GM12878 (cell line): ENCODE results near the gene REM2. TPM values are rescaled to one million over a fixed set of nuclear protein-coding genes. Genes with fewer than 3 reads are reported as not detected.

ENCODE experiments used
- ATAC-seq: fragments of 200-7000 bp; cut with Tn5 transposase; 3 replicates; pipeline ENCODE4 v1.9.1; 2020; ENCODE audit warnings: mild to moderate bottlenecking, moderate library complexity
- BruUV-seq: library from RNA; stranded (reverse); fragments of 400-500 nt; replicated peaks from 2 replicates; lab custom pipeline; 2021; lab: Mats Ljungman, UMichigan
- CTCF ChIA-PET: fragments of 300-600 bp; sonication (Branson Sonifier 250); formaldehyde crosslinking; extraction: SDS; loops from one replicate; lab custom pipeline; 2021; ENCODE audit warnings: inconsistent platforms; lab: Yijun Ruan, JAX
- POLR2A ChIA-PET: fragments of 350-600 bp; formaldehyde crosslinking; extraction: SDS; loops from one replicate; lab custom pipeline; 2021; ENCODE audit warnings: inconsistent platforms; lab: Charles Lee
- RAD21 ChIA-PET: fragments of 300-600 bp; sonication (Branson Sonifier 250); formaldehyde crosslinking; loops from one replicate; lab custom pipeline; 2023; ENCODE audit warnings: antibody characterized with exemption; ENCODE audit not compliant: unreplicated experiment; lab: Charles Lee
- SMC1A ChIA-PET: fragments of 300-600 bp; sonication (Branson Sonifier 250); formaldehyde crosslinking; loops from one replicate; lab custom pipeline; 2023; ENCODE audit not compliant: unreplicated experiment, uncharacterized antibody; lab: Charles Lee
- DNase-seq: peaks from one replicate; pipeline ENCODE4 v3.0.0-alpha.2; 2011; ENCODE audit warnings: low read depth, low spot score
- FAIRE-seq: peaks from 3 replicates; lab custom pipeline; 2011; peaks lifted over from hg19 to GRCh38; lab: Jason Lieb, UNC
- H2AFZ ChIP-seq: 2 replicates; pipeline ENCODE4 v1.6.0; 2011; ENCODE audit warnings: low read depth, low read length, control low read depth; ENCODE audit not compliant: control insufficient read depth
- H3K27ac ChIP-seq: 2 replicates; pipeline ENCODE4 v1.5.1; 2011; ENCODE audit warnings: control low read depth; ENCODE audit not compliant: control insufficient read depth, insufficient read depth
- H3K27me3 ChIP-seq, 2 experiments: replicated peaks in 1 of 2; 2 replicates each; pipeline versions ENCODE4 v1.6.0 to v1.6.1; 2011; ENCODE audit warnings: low read length in 1 of 2; ENCODE audit not compliant: control insufficient read depth in 2 of 2, insufficient read depth in 2 of 2
- H3K36me3 ChIP-seq, 2 experiments: 2 replicates each; pipeline ENCODE4 v1.5.1; 2011; ENCODE audit warnings: low read length in 1 of 2; ENCODE audit not compliant: control insufficient read depth in 2 of 2, insufficient read depth in 2 of 2
- H3K4me1 ChIP-seq: 2 replicates; pipeline ENCODE4 v1.6.1; 2011; ENCODE audit warnings: mild to moderate bottlenecking, low read length, moderate library complexity, mixed read lengths; ENCODE audit not compliant: control insufficient read depth, insufficient read depth
- H3K4me2 ChIP-seq: 2 replicates; pipeline ENCODE4 v1.6.0; 2011; ENCODE audit warnings: control low read depth; ENCODE audit not compliant: control insufficient read depth, insufficient read depth
- H3K4me3 ChIP-seq: fragments of 200-600 bp; sonication (generic); 2 replicates; pipeline ENCODE4 v1.5.1; 2016
- H3K79me2 ChIP-seq: 2 replicates; pipeline ENCODE4 v1.6.0; 2011; ENCODE audit warnings: low read length; ENCODE audit not compliant: control insufficient read depth, insufficient read depth
- H3K9ac ChIP-seq: 2 replicates; pipeline ENCODE4 v1.8.0; 2011; ENCODE audit warnings: low read length, control low read depth, mixed read lengths; ENCODE audit not compliant: control insufficient read depth, insufficient read depth
- H3K9me3 ChIP-seq: replicated peaks from 3 replicates; pipeline ENCODE4 v1.5.1; 2011; ENCODE audit warnings: mild to moderate bottlenecking, low read length; ENCODE audit not compliant: control insufficient read depth, insufficient read depth
- H4K20me1 ChIP-seq: 2 replicates; pipeline ENCODE4 v1.6.0; 2011; ENCODE audit not compliant: control insufficient read depth, insufficient read depth
- CBX3 ChIP-seq: fragments of 200-600 bp; sonication (generic); IDR thresholded peaks from 2 replicates; pipeline ENCODE4 v1.6.1; 2016; ENCODE audit warnings: low read depth, borderline replicate concordance
- EZH2 ChIP-seq: IDR thresholded peaks from 2 replicates; pipeline ENCODE4 v1.6.1; 2012; ENCODE audit warnings: low read depth, mild to moderate bottlenecking, control low read depth, inconsistent platforms, low read length, borderline replicate concordance; ENCODE audit not compliant: control insufficient read depth
- MEF2B ChIP-seq: fragments of 450-650 bp; IDR thresholded peaks from 2 replicates; pipeline ENCODE4 v1.6.1; 2018; ENCODE audit warnings: mild to moderate bottlenecking, moderate library complexity; ENCODE audit not compliant: partially characterized antibody, poor library complexity, severe bottlenecking
- NBN ChIP-seq: fragments of 450-650 bp; IDR thresholded peaks from 2 replicates; pipeline ENCODE4 v1.6.1; 2016
- NFYA ChIP-seq: IDR thresholded peaks from 2 replicates; pipeline ENCODE4 v1.6.1; 2011; ENCODE audit warnings: low read depth, mild to moderate bottlenecking, low read length, improper control_type of control experiment, borderline replicate concordance
- RELA ChIP-seq: fragments of 450-650 bp; IDR thresholded peaks from 2 replicates; pipeline ENCODE4 v1.8.0; 2014; ENCODE audit warnings: borderline replicate concordance; ENCODE audit not compliant: partially characterized antibody
- RUNX3 ChIP-seq: IDR thresholded peaks from 2 replicates; pipeline ENCODE4 v1.6.1; 2012; ENCODE audit warnings: low read length, inconsistent platforms
- SREBF1 ChIP-seq: IDR thresholded peaks from 2 replicates; pipeline ENCODE4 v1.6.1; 2012; ENCODE audit warnings: mild to moderate bottlenecking, low read length
- ZBTB4 ChIP-seq: fragments of 450-650 bp; formaldehyde crosslinking; IDR thresholded peaks from 2 replicates; pipeline ENCODE4 v1.4.0; 2022; ENCODE audit warnings: mild to moderate bottlenecking, moderate library complexity
- ZNF384 ChIP-seq: IDR thresholded peaks from 2 replicates; pipeline ENCODE4 v1.6.1; 2012; ENCODE audit warnings: low read depth, mild to moderate bottlenecking, low read length, improper control_type of control experiment, borderline replicate concordance
- WGBS: methylation state at CpG from one replicate; pipeline ENCODE4 v1.1.6; 2016; ENCODE audit warnings: low lambda C conversion rate; ENCODE audit not compliant: insufficient replicate concordance, insufficient coverage; ENCODE audit errors: missing lambda C conversion rate; 5-methylcytosine and 5-hydroxymethylcytosine counted together
- in situ Hi-C: fragments of 300-500 bp; cut with MboI; formaldehyde crosslinking; loops from 9 replicates; pipeline ENCODE4 v1.14.3; 2018; ENCODE audit warnings: mixed read lengths
- intact Hi-C: fragments of 100-400 bp; cut with micrococcal nuclease; formaldehyde crosslinking; loops from one replicate; pipeline ENCODE4 v1.14.2; 2022; ENCODE audit not compliant: unreplicated experiment
- polyA plus RNA-seq, 11 experiments: library from polyadenylated mRNA; depleted of rRNA in 4 of 11; unstranded in 6 of 11; stranded (reverse) in 5 of 11; fragments of >200 nt; fragmentation: Nextera tagmentation in 4 of 11; fragmentation: Illumina TruSeq in 1 of 11; extraction: Ambion mirVana in 4 of 11; extraction: Trizol in 1 of 11; gene quantifications; 1 replicate in 1 of 11; 2 replicates in 10 of 11; pipeline versions ENCODE4 v1.2.1 to v1.2.3, GENCODE V29; 2011 to 2016; ENCODE audit warnings: inconsistent platforms in 2 of 11, missing spikeins in 2 of 11, low read depth in 1 of 11
- total RNA-seq, 4 experiments: library from RNA; depleted of rRNA in 3 of 4; stranded (reverse); fragments of >200 nt in 3 of 4; fragmentation: Illumina TruSeq in 1 of 4; extraction: Trizol in 1 of 4; gene quantifications; 2 replicates each; pipeline versions ENCODE4 v1.2.1 to v1.2.3, GENCODE V29; 2013 to 2021
- TF ChIP-seq, protein P1 (sequence below): IDR thresholded peaks from 2 replicates; pipeline ENCODE4 v1.6.1; 2012; ENCODE audit warnings: mild to moderate bottlenecking, low read depth, low read length

REM2 gene
- total and polyA plus RNA-seq, 10 of the 15 experiments (the other 5 are each of a cell fraction or from before 2014, with no cell fraction given), result 0.27 to 1.5 (median 0.83) TPM

DNA sequence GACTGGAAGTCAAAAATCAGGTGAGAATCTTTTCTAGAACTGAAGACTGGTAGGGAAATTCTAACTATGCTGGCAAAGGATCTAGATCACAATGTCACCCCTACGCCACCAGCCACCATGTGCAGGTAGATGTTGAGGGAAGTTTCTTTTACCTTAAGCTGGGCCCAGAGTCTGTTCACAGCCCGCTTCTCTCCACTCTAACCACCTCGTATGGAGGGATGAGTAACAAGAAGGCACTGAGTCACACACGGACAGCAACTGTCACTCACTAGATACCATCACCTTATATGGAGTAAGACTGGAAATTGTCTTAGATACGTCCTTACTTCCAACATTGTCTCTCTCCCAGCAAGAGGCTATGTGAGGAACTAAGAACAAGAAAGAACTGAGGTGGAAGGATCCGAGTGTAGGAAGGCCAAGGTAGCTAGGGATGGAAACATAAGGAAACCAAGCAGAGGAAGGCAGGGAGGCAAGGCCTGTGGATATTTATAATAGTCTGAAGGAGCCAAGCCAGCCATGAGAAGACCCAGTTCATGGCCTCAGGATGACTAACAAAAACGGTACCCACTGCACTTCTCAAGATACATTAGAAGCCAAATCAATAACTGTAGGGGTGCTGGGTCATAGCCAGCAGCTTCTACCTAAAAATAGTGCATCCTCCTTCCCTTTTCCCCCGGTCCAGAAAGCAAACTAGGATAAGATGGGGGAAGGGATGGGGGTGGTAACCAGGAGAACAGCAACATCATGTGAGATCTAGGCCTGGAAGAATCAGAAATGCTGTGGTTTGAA, 15.5 kb downstream of the REM2 start:
- SMC1A ChIA-PET, result interaction anchor here (1.2 to 5.7 kb wide), 4 partner anchors 16 to 132 kb away, joined by 3 to 53 read pairs (median 4); partner anchors contain the start of genes LRP10, OXA1L and REM2
- no peaks in the 10 kb centered on the region for H3K9me3 ChIP-seq
- no TSS peak for BruUV-seq
- H3K27me3 ChIP-seq, result no peaks in the 10 kb centered on the region
- TF ChIP-seq EZH2 (no peak), SREBF1 (no peak), RUNX3 (no peak), CBX3 (no peak), ZNF384 (no peak), RELA (no peak), NBN (no peak), ZBTB4 (CRISPR knock-in tag) (no peak), NFYA (no peak), MEF2B (no peak)
- TF ChIP-seq, protein P1, sequence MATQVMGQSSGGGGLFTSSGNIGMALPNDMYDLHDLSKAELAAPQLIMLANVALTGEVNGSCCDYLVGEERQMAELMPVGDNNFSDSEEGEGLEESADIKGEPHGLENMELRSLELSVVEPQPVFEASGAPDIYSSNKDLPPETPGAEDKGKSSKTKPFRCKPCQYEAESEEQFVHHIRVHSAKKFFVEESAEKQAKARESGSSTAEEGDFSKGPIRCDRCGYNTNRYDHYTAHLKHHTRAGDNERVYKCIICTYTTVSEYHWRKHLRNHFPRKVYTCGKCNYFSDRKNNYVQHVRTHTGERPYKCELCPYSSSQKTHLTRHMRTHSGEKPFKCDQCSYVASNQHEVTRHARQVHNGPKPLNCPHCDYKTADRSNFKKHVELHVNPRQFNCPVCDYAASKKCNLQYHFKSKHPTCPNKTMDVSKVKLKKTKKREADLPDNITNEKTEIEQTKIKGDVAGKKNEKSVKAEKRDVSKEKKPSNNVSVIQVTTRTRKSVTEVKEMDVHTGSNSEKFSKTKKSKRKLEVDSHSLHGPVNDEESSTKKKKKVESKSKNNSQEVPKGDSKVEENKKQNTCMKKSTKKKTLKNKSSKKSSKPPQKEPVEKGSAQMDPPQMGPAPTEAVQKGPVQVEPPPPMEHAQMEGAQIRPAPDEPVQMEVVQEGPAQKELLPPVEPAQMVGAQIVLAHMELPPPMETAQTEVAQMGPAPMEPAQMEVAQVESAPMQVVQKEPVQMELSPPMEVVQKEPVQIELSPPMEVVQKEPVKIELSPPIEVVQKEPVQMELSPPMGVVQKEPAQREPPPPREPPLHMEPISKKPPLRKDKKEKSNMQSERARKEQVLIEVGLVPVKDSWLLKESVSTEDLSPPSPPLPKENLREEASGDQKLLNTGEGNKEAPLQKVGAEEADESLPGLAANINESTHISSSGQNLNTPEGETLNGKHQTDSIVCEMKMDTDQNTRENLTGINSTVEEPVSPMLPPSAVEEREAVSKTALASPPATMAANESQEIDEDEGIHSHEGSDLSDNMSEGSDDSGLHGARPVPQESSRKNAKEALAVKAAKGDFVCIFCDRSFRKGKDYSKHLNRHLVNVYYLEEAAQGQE, result no peak
- no peak overlapping the region for H3K4me2 ChIP-seq
- DNase-seq (no peak), FAIRE-seq (no peak), ATAC-seq (no peak)
- no peak overlapping the region for H3K9ac ChIP-seq
- 77% methylated on average over 8 of the region's 8 CpGs for WGBS
- H3K4me1 ChIP-seq, result no peaks in the 10 kb centered on the region
- H3K27ac ChIP-seq, result no peak overlapping the region
- intact Hi-C loops, result no loop called here
- POLR2A ChIA-PET, result interaction anchor here (2.0 kb wide), 1 partner anchor 26 kb away, joined by 14 read pairs; no protein-coding TSS in a partner anchor
- H3K4me3 ChIP-seq, result no peak overlapping the region
- CTCF ChIA-PET, result interaction anchor here (0.7 to 6.7 kb wide), 6 partner anchors 9 to 240 kb away, joined by 3 to 91 read pairs (median 32); partner anchors contain the start of gene LRP10
- H3K79me2 ChIP-seq, result no peaks in the 10 kb centered on the region
- RAD21 ChIA-PET, result interaction anchor here (3.7 kb wide), 1 partner anchor 12 kb away, joined by 16 read pairs; no protein-coding TSS in a partner anchor
- H3K36me3 ChIP-seq, result peaks cover 13 to 15% of the 10 kb centered on the region in 2 experiments
- in situ Hi-C loops, result loop anchor here (5.0 kb wide), 1 partner anchor 326 kb away; no protein-coding TSS in a partner anchor
- no peaks in the 10 kb centered on the region; the same call in 1 of the 2 replicates for H4K20me1 ChIP-seq
- no peak overlapping the region for H2AFZ ChIP-seq
